Measurements from ENCODE around the gene NR4A1. TPM values are rescaled to one million over a fixed set of nuclear protein-coding genes. Genes with fewer than 3 reads are reported as not detected.

NR4A1 gene
- total and polyA plus RNA-seq, 2 of the 13 experiments (the other 11 are each of a cell fraction or from before 2014, with no cell fraction given): 5.7 to 15.2 TPM

DNA sequence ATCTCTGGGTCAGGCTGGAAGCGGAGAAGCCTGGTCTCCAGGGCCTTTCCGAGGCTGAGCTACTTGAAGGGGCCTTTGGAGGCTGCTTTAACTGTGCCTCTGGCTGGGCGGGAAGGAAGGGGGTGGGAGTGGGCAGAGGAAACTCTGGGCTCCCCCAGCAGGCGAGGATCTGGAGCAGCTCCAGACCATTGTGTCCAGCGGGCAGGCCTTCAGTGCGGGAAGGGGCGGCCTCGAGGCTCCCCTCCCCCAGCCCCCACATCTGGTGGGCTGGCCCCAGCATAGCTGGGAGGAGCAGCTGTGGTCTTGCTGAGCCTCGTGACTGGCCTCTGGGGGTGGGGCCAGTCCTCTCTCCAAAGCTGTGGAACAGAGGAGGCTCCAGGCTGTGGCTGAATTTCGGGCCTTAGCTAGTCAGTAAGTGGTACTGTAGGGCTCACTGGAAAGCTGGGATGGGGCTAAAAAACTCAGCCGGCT lies 41.1 kb upstream of the NR4A1 start (continued):
- TF ChIP-seq, protein P1, sequence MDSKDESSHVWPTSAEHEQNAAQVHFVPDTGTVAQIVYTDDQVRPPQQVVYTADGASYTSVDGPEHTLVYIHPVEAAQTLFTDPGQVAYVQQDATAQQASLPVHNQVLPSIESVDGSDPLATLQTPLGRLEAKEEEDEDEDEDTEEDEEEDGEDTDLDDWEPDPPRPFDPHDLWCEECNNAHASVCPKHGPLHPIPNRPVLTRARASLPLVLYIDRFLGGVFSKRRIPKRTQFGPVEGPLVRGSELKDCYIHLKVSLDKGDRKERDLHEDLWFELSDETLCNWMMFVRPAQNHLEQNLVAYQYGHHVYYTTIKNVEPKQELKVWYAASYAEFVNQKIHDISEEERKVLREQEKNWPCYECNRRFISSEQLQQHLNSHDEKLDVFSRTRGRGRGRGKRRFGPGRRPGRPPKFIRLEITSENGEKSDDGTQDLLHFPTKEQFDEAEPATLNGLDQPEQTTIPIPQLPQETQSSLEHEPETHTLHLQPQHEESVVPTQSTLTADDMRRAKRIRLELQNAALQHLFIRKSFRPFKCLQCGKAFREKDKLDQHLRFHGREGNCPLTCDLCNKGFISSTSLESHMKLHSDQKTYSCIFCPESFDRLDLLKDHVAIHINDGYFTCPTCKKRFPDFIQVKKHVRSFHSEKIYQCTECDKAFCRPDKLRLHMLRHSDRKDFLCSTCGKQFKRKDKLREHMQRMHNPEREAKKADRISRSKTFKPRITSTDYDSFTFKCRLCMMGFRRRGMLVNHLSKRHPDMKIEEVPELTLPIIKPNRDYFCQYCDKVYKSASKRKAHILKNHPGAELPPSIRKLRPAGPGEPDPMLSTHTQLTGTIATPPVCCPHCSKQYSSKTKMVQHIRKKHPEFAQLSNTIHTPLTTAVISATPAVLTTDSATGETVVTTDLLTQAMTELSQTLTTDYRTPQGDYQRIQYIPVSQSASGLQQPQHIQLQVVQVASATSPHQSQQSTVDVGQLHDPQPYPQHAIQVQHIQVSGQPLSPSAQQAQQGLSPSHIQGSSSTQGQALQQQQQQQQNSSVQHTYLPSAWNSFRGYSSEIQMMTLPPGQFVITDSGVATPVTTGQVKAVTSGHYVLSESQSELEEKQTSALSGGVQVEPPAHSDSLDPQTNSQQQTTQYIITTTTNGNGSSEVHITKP (CRISPR knock-in tag; IDR thresholded peaks at IDR 0.05; ENCODE audit: low read depth): peak; percentile 71
- TF ChIP-seq ZNF709 (CRISPR knock-in tag; IDR thresholded peaks at IDR 0.05) (no peak), ZNF577 (CRISPR knock-in tag; IDR thresholded peaks at IDR 0.05; ENCODE audit: borderline replicate concordance, low read depth) (no peak), ZNF232 (CRISPR knock-in tag; IDR thresholded peaks at IDR 0.05; ENCODE audit: borderline replicate concordance) (0 out of 2 replicates have a peak, but pooled peaks have one; percentile 31), ZZZ3 (CRISPR knock-in tag; IDR thresholded peaks at IDR 0.05; ENCODE audit: borderline replicate concordance) (no peak), GTF2F1 (IDR thresholded peaks at IDR 0.05; ENCODE audit: low read length) (no peak), GZF1 (CRISPR knock-in tag; IDR thresholded peaks at IDR 0.05) (no peak), ZNF724P (CRISPR knock-in tag; IDR thresholded peaks at IDR 0.05; ENCODE audit: borderline replicate concordance) (no peak), GATAD1 (CRISPR knock-in tag; IDR thresholded peaks at IDR 0.05) (no peak), YY1 (IDR thresholded peaks at IDR 0.05; ENCODE audit: insufficient read depth, insufficient replicate concordance, low read depth, low read length) (no peak), ZNF7 (CRISPR knock-in tag; IDR thresholded peaks at IDR 0.05) (no peak), SCMH1 (CRISPR knock-in tag; IDR thresholded peaks at IDR 0.05; ENCODE audit: borderline replicate concordance) (no peak), AGO2 (optimal IDR thresholded peaks at IDR 0.05; ENCODE audit: low read depth, low read length) (no peak), XBP1 (CRISPR knock-in tag; IDR thresholded peaks at IDR 0.05) (no peak), ZNF205 (CRISPR knock-in tag; IDR thresholded peaks at IDR 0.05) (no peak), NR3C1 (CRISPR knock-in tag; IDR thresholded peaks at IDR 0.05) (no peak), SUZ12 (IDR thresholded peaks at IDR 0.05; ENCODE audit: low read depth, low read length) (no peak), SSRP1 (CRISPR knock-in tag; IDR thresholded peaks at IDR 0.05) (no peak), ZNF12 (CRISPR knock-in tag; IDR thresholded peaks at IDR 0.05) (no peak), NBN (conservative IDR thresholded peaks at IDR 0.05) (no peak), MEIS1 (CRISPR knock-in tag; IDR thresholded peaks at IDR 0.05; ENCODE audit: borderline replicate concordance) (no peak), ZNF343 (CRISPR knock-in tag; IDR thresholded peaks at IDR 0.05) (peak; percentile 20; the same call in 1 of the 2 replicates)
- TF ChIP-seq, protein P2, sequence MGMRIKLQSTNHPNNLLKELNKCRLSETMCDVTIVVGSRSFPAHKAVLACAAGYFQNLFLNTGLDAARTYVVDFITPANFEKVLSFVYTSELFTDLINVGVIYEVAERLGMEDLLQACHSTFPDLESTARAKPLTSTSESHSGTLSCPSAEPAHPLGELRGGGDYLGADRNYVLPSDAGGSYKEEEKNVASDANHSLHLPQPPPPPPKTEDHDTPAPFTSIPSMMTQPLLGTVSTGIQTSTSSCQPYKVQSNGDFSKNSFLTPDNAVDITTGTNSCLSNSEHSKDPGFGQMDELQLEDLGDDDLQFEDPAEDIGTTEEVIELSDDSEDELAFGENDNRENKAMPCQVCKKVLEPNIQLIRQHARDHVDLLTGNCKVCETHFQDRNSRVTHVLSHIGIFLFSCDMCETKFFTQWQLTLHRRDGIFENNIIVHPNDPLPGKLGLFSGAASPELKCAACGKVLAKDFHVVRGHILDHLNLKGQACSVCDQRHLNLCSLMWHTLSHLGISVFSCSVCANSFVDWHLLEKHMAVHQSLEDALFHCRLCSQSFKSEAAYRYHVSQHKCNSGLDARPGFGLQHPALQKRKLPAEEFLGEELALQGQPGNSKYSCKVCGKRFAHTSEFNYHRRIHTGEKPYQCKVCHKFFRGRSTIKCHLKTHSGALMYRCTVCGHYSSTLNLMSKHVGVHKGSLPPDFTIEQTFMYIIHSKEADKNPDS (CRISPR knock-in tag; IDR thresholded peaks at IDR 0.05): no peak
- TF ChIP-seq, protein P3, sequence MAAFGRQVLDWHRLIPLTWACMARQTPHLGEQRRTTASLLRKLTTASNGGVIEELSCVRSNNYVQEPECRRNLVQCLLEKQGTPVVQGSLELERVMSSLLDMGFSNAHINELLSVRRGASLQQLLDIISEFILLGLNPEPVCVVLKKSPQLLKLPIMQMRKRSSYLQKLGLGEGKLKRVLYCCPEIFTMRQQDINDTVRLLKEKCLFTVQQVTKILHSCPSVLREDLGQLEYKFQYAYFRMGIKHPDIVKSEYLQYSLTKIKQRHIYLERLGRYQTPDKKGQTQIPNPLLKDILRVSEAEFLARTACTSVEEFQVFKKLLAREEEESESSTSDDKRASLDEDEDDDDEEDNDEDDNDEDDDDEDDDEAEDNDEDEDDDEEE (CRISPR knock-in tag; IDR thresholded peaks at IDR 0.05): no peak
- TF ChIP-seq, protein P4, sequence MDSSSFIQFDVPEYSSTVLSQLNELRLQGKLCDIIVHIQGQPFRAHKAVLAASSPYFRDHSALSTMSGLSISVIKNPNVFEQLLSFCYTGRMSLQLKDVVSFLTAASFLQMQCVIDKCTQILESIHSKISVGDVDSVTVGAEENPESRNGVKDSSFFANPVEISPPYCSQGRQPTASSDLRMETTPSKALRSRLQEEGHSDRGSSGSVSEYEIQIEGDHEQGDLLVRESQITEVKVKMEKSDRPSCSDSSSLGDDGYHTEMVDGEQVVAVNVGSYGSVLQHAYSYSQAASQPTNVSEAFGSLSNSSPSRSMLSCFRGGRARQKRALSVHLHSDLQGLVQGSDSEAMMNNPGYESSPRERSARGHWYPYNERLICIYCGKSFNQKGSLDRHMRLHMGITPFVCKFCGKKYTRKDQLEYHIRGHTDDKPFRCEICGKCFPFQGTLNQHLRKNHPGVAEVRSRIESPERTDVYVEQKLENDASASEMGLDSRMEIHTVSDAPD (CRISPR knock-in tag; IDR thresholded peaks at IDR 0.05): no peak

All from HepG2 (cell line).